Keratinocyte (primary cell): Measurements from ENCODE around the gene SPRY4.

Source experiments
- EZH2 ChIP-seq: IDR thresholded peaks from one replicate; pipeline ENCODE4 v1.6.1; 2012; ENCODE audit warnings: inconsistent platforms, mild to moderate bottlenecking, low read length, moderate library complexity
- TF ChIP-seq, protein P1 (sequence below), 3 experiments: IDR thresholded peaks in 1 of 3; conservative IDR thresholded peaks in 1 of 3; optimal IDR thresholded peaks in 1 of 3; 2 replicates in 2 of 3; 3 replicates in 1 of 3; pipeline versions ENCODE3 to v1.5.1; 2011; ENCODE audit warnings: low read length in 3 of 3, mild to moderate bottlenecking in 3 of 3, moderate library complexity in 2 of 3, control low read depth in 1 of 3, inconsistent platforms in 1 of 3; ENCODE audit not compliant: insufficient read depth in 2 of 3; ENCODE audit errors: extremely low read depth in 1 of 3

DNA sequence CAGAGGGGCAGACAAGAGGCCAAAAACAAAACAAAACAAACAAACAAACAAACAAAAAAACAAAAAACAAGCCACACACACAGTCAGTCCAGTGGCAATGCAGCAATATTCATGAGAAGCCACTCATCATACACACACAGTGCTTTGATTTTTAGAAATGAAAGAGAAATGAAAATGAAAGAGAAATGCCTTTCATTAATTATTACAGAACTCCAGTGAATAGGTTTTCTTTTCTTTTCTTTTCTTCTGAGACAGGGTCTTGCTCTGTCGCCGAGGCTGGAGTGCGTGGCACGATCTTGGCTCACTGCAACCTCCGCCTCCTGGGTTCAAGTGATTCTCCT, 36.9 kb downstream of the SPRY4 start:
- TF ChIP-seq, protein P1, sequence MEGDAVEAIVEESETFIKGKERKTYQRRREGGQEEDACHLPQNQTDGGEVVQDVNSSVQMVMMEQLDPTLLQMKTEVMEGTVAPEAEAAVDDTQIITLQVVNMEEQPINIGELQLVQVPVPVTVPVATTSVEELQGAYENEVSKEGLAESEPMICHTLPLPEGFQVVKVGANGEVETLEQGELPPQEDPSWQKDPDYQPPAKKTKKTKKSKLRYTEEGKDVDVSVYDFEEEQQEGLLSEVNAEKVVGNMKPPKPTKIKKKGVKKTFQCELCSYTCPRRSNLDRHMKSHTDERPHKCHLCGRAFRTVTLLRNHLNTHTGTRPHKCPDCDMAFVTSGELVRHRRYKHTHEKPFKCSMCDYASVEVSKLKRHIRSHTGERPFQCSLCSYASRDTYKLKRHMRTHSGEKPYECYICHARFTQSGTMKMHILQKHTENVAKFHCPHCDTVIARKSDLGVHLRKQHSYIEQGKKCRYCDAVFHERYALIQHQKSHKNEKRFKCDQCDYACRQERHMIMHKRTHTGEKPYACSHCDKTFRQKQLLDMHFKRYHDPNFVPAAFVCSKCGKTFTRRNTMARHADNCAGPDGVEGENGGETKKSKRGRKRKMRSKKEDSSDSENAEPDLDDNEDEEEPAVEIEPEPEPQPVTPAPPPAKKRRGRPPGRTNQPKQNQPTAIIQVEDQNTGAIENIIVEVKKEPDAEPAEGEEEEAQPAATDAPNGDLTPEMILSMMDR (optimal IDR thresholded peaks at IDR 0.05 in 1 of 3, IDR thresholded peaks at IDR 0.05 in 1 of 3, conservative IDR thresholded peaks at IDR 0.05 in 1 of 3; ENCODE audit: extremely low read depth in 1 of 3, insufficient read depth in 2 of 3, low read length in 3 of 3), result no peak
- no peak for TF ChIP-seq EZH2
